Measurements from ENCODE around the gene DOCK4.

GRCh38 chr7:112152186-112152585, 54.0 kb downstream of the DOCK4 start:
- TF ChIP-seq EZH2 (IDR thresholded peaks at IDR 0.05; ENCODE audit: low read length) (no peak), CTCF (optimal IDR thresholded peaks at IDR 0.05 in 1 of 3, IDR thresholded peaks at IDR 0.05 in 1 of 3, conservative IDR thresholded peaks at IDR 0.05 in 1 of 3; ENCODE audit: extremely low read depth in 1 of 3, insufficient read depth in 2 of 3, low read length in 3 of 3) (no peak)
